Ascending aorta (tissue), 2 donors: ENCODE results near the gene MGLL. TPM values are rescaled to one million over a fixed set of nuclear protein-coding genes. Genes with fewer than 3 reads are reported as not detected.

Source experiments
- DNase-seq, 2 donors: peaks; one replicate each; pipeline ENCODE4 v3.0.0-alpha.2; 2019; ENCODE audit warnings: low spot score in 2 of 2
- H3K27ac ChIP-seq, 2 donors: fragments of 200-600 bp; sonication (generic); one replicate each; pipeline ENCODE4 v1.5.1; 2016 to 2017; ENCODE audit warnings: mild to moderate bottlenecking in 1 of 2
- H3K27me3 ChIP-seq: fragments of 200-600 bp; sonication (generic); one replicate; pipeline ENCODE4 v1.5.1; 2017
- H3K36me3 ChIP-seq, 2 donors: fragments of 200-600 bp; sonication (generic); one replicate each; pipeline ENCODE4 v1.5.1; 2016
- H3K4me1 ChIP-seq, 2 donors: fragments of 200-600 bp; sonication (generic); one replicate each; pipeline ENCODE4 v1.5.1; 2016 to 2017; ENCODE audit warnings: mild to moderate bottlenecking in 1 of 2
- H3K4me3 ChIP-seq, 2 donors: fragments of 200-600 bp; sonication (generic); one replicate each; pipeline ENCODE4 v1.5.1; 2016 to 2017; ENCODE audit warnings: mild to moderate bottlenecking in 1 of 2
- H3K9me3 ChIP-seq, 2 donors: fragments of 200-600 bp; sonication (generic); one replicate each; pipeline ENCODE4 v1.5.1; 2016
- CTCF ChIP-seq, 3 experiments: fragments of 200-600 bp in 2 of 3; fragments of 450-650 bp in 1 of 3; sonication (generic) in 2 of 3; IDR thresholded peaks; one replicate each; pipeline ENCODE4 v1.5.1; 2016 to 2019; ENCODE audit warnings: antibody characterized with exemption in 3 of 3, mild to moderate bottlenecking in 1 of 3, moderate library complexity in 1 of 3
- intact Hi-C: fragments of 100-400 bp; cut with DNase I; formaldehyde crosslinking; loops from one replicate; pipeline ENCODE4 v1.15.1; 2023
- total RNA-seq: library from RNA; depleted of rRNA; stranded (reverse); fragments of >200 nt; gene quantifications from one replicate; pipeline ENCODE4 v1.1.0, GENCODE V29; 2016

MGLL gene
- total RNA-seq, 1 donor from 2014 or later, result 101 TPM

GRCh38 chr3:127847236-127847720, 25.0 kb upstream of the MGLL start:
- H3K4me1 ChIP-seq, result no peaks in the 10 kb centered on the region
- H3K27me3 ChIP-seq, result no peaks in the 10 kb centered on the region
- no peak for TF ChIP-seq CTCF (IDR thresholded peaks at IDR 0.05)
- H3K27ac ChIP-seq, result no peak overlapping the region
- DNase-seq, result no peak
- intact Hi-C loops, result no loop called here
- no peaks in the 10 kb centered on the region for H3K36me3 ChIP-seq
- no peaks in the 10 kb centered on the region for H3K9me3 ChIP-seq
- H3K4me3 ChIP-seq, result no peak overlapping the region

DNA sequence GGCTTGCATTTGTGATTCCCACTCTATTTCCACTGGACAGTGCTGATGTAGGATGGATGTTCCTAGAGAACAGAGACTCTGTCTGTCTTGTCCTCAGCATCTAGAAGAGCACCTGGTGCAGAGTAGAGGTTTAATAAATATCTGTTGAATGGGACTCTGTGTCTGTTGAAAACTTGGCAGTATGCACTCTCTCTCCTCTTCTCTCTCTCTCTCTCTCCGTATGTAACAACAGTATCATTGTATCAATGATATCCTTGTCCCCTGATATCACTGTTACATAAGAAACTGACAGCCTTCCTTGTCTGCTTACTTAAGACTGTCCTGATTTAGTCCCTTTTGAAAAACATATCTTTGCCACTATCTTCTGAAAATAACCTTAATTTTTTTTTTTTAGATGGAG, 24.3 kb upstream of the MGLL start:
- no peak for DNase-seq
- Histone ChIP-seq H3K4me3 (no peak overlapping the region), H3K36me3 (no peaks in the 10 kb centered on the region), H3K27me3 (no peaks in the 10 kb centered on the region), H3K9me3 (no peaks in the 10 kb centered on the region), H3K4me1 (no peaks in the 10 kb centered on the region), H3K27ac (no peak overlapping the region)
- intact Hi-C loops, result no loop called here
- no peak for TF ChIP-seq CTCF (IDR thresholded peaks at IDR 0.05)

GRCh38 chr3:127844326-127844942, 22.1 kb upstream of the MGLL start:
- no peak for TF ChIP-seq CTCF (IDR thresholded peaks at IDR 0.05)
- H3K27me3 ChIP-seq, result no peaks in the 10 kb centered on the region
- H3K27ac ChIP-seq, result no peak overlapping the region
- H3K4me1 ChIP-seq, result no peaks in the 10 kb centered on the region
- DNase-seq, result no peak
- intact Hi-C loops, result no loop called here
- no peak overlapping the region for H3K4me3 ChIP-seq
- no peaks in the 10 kb centered on the region for H3K36me3 ChIP-seq
- H3K9me3 ChIP-seq, result no peaks in the 10 kb centered on the region

- no peak for DNase-seq
- Histone ChIP-seq H3K27me3 (no peaks in the 10 kb centered on the region), H3K27ac (no peak overlapping the region), H3K4me3 (no peak overlapping the region), H3K9me3 (no peaks in the 10 kb centered on the region), H3K36me3 (no peaks in the 10 kb centered on the region), H3K4me1 (no peaks in the 10 kb centered on the region)
- intact Hi-C loops, result no loop called here
- no peak for TF ChIP-seq CTCF (IDR thresholded peaks at IDR 0.05)
Measured at GRCh38 chr3:127840671-127841070, 18.4 kb upstream of the MGLL start.

- no peaks in the 10 kb centered on the region for H3K9me3 ChIP-seq
- no peak for TF ChIP-seq CTCF (IDR thresholded peaks at IDR 0.05)
- no peak overlapping the region for H3K27ac ChIP-seq
- intact Hi-C loops, result no loop called here
- DNase-seq, result no peak
- no peaks in the 10 kb centered on the region for H3K27me3 ChIP-seq
- no peaks in the 10 kb centered on the region for H3K36me3 ChIP-seq
- no peaks in the 10 kb centered on the region for H3K4me1 ChIP-seq
- H3K4me3 ChIP-seq, result no peak overlapping the region
Measured at GRCh38 chr3:127839099-127839498, 16.8 kb upstream of the MGLL start.
